BLaER1 treated with 17β-estradiol and CSF1 and Interleukin-3, amounts not matched to agents 10 nM and 100 nM (cell line): ENCODE results near the gene PZP.
"Not testable (repeated sequence)": the region's sequence is repeated elsewhere in the genome, so short reads cannot be mapped to it uniquely, and the experiment has no call there.

Experiments
- H3K27ac ChIP-seq, 11 experiments: shearing (Covaris generic); formaldehyde crosslinking; 2 replicates each; pipeline ENCODE4 v1.8.1; 2022
- H3K27me3 ChIP-seq, 11 experiments: shearing (Covaris generic); formaldehyde crosslinking; 2 replicates each; pipeline ENCODE4 v1.8.1; 2022
- H3K36me3 ChIP-seq, 11 experiments: shearing (Covaris generic); formaldehyde crosslinking; 2 replicates each; pipeline ENCODE4 v1.8.1; 2022
- H3K4me1 ChIP-seq, 10 experiments: shearing (Covaris generic); formaldehyde crosslinking; 2 replicates each; pipeline ENCODE4 v1.8.1; 2022
- H3K4me2 ChIP-seq, 11 experiments: shearing (Covaris generic); formaldehyde crosslinking; 2 replicates each; pipeline ENCODE4 v1.8.1; 2022
- H3K4me3 ChIP-seq, 10 experiments: shearing (Covaris generic); formaldehyde crosslinking; 2 replicates each; pipeline ENCODE4 v1.8.1; 2022
- H3K9ac ChIP-seq, 11 experiments: shearing (Covaris generic); formaldehyde crosslinking; 2 replicates each; pipeline ENCODE4 v1.8.1; 2022
- H3K9me3 ChIP-seq, 11 experiments: shearing (Covaris generic); formaldehyde crosslinking; replicated peaks in 1 of 11; 2 replicates each; pipeline ENCODE4 v1.8.1; 2022
- H4K20me1 ChIP-seq, 11 experiments: shearing (Covaris generic); formaldehyde crosslinking; 2 replicates each; pipeline ENCODE4 v1.8.1; 2022
- Cebpa-rat ChIP-seq, 11 experiments: shearing (Covaris generic); IDR thresholded peaks; 2 replicates each; pipeline ENCODE4 v1.8.1; 2022

The PZP gene

DNA sequence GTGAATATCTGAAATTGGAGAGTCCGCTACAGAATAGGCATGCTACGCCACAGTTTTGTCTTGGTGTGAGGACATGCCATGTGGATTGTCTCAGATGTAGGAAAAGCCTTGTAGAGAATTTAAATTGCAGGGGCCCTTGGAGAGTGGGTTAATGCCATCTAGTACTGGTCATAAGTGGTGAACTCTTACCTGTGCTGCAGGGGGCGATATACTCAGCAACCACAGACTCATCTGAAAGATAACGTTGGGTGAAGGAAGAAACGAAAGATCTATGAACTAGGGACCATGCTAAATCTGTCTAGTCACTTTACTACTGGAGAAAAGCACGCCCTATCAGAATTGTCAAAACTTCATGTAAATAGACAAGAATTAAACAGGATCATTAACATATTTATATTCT, 58.8 kb downstream of the PZP start:
- H3K4me3 ChIP-seq = no peak overlapping the region
- H3K4me1 ChIP-seq = peaks cover 0 to 17% (median 2%) of the 10 kb centered on the region in 10 experiments; a peak in 7 of 20 replicates
- no peak for TF ChIP-seq Cebpa-rat (IDR thresholded peaks at IDR 0.05)

DNA sequence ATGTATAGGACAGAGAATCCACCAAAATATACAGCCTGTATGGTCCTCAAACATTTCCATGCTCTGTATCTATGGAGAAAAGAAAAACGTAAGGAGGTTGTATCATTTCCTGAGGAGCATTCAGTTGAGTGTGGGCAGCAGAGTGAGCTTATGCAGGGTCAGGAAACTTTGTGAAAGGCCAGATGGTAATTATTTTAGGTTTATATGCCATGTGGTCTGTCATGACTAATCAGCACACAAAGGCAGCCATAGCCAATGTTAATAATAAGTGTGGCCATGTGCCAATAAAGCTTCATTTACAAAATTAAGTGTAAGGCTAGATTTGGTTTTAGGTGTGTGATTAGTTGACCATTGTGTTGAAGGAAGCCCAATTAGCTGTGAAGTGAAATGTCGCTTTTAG, 59.3 kb downstream of the PZP start:
- Histone ChIP-seq H3K4me3 (no peak overlapping the region), H3K4me1 (peaks cover 0 to 17% (median 2%) of the 10 kb centered on the region in 10 experiments; a peak in 7 of 20 replicates), H3K9me3 (peaks cover 10 to 21% (median 18%) of the 10 kb centered on the region in 11 experiments), H3K36me3 (no peaks in the 10 kb centered on the region), H3K27ac (no peak overlapping the region), H3K27me3 (no peaks in the 10 kb centered on the region), H4K20me1 (no peaks in the 10 kb centered on the region), H3K4me2 (no peak overlapping the region), H3K9ac (no peak overlapping the region)
- TF ChIP-seq Cebpa-rat (IDR thresholded peaks at IDR 0.05) = no peak

More for the DNA sequence above, 58.8 kb downstream of the PZP start:
- H3K4me2 ChIP-seq = no peak overlapping the region
- H3K9ac ChIP-seq = no peak overlapping the region
- no peaks in the 10 kb centered on the region for H4K20me1 ChIP-seq
- no peaks in the 10 kb centered on the region for H3K27me3 ChIP-seq
- peaks cover 6 to 17% (median 13%) of the 10 kb centered on the region in 11 experiments for H3K9me3 ChIP-seq
- H3K27ac ChIP-seq = no peak overlapping the region
- no peaks in the 10 kb centered on the region for H3K36me3 ChIP-seq

DNA sequence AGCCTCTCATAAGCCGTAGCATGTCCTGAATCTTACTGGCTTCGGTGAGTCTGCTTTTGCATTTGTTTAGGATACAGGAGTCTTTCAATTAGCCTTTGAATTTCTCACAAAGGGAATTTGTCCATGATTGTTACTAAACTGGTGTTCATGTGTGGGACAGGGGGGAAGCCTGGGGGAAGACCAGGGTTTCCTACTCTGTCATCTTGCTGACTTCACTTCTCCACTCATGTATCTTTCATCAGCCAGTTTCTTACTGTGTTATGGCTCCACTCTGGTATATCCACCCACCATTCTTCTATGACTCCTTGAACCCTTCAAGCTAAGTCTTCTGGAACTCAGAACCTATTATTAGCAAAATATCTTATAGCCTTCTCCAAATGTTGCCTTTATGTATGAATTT, 60.7 kb downstream of the PZP start:
- H3K4me3 ChIP-seq = no peak overlapping the region
- no peaks in the 10 kb centered on the region for H3K36me3 ChIP-seq
- no peaks in the 10 kb centered on the region for H3K27me3 ChIP-seq
- peaks cover 0 to 17% (median 2%) of the 10 kb centered on the region in 10 experiments; a peak in 7 of 20 replicates for H3K4me1 ChIP-seq
- H3K9me3 ChIP-seq = peaks cover 25 to 36% (median 32%) of the 10 kb centered on the region in 11 experiments
- TF ChIP-seq Cebpa-rat (IDR thresholded peaks at IDR 0.05) = no peak
- no peak overlapping the region for H3K27ac ChIP-seq
- no peaks in the 10 kb centered on the region for H4K20me1 ChIP-seq
- H3K9ac ChIP-seq = no peak overlapping the region
- peak overlapping the region in 1 of 11 experiments; percentile 38; a peak in 1 of 22 replicates for H3K4me2 ChIP-seq

DNA sequence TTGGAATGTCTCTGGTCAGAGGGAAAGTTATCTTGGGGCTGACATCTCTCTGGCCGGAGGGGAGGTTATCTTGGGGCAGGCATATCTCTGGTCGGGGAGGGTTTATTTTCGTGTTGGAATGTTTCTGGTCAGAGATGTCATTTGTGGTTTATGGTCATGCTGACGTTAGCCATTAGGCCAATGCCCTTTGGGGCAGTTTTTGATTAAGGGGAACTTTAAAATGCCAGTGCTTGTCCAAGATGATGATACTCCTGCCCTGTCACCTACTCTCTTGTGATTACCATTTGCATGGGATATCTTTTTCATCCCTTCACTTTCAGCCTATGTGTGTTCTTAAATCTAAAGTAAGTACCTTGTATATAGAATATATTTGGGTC, 63.5 kb downstream of the PZP start:
- H3K4me2 ChIP-seq = no peak overlapping the region
- H3K4me3 ChIP-seq = no peak overlapping the region
- H3K27me3 ChIP-seq = no peaks in the 10 kb centered on the region
- no peak for TF ChIP-seq Cebpa-rat (IDR thresholded peaks at IDR 0.05)
- H3K4me1 ChIP-seq = peaks cover 0 to 17% (median 2%) of the 10 kb centered on the region in 10 experiments; a peak in 7 of 20 replicates
- H3K36me3 ChIP-seq = no peaks in the 10 kb centered on the region; a peak in 1 of 22 replicates
- H4K20me1 ChIP-seq = no peaks in the 10 kb centered on the region
- H3K9ac ChIP-seq = no peak overlapping the region
- H3K27ac ChIP-seq = no peak overlapping the region
- H3K9me3 ChIP-seq = peaks cover 43 to 62% (median 54%) of the 10 kb centered on the region in 11 experiments

DNA sequence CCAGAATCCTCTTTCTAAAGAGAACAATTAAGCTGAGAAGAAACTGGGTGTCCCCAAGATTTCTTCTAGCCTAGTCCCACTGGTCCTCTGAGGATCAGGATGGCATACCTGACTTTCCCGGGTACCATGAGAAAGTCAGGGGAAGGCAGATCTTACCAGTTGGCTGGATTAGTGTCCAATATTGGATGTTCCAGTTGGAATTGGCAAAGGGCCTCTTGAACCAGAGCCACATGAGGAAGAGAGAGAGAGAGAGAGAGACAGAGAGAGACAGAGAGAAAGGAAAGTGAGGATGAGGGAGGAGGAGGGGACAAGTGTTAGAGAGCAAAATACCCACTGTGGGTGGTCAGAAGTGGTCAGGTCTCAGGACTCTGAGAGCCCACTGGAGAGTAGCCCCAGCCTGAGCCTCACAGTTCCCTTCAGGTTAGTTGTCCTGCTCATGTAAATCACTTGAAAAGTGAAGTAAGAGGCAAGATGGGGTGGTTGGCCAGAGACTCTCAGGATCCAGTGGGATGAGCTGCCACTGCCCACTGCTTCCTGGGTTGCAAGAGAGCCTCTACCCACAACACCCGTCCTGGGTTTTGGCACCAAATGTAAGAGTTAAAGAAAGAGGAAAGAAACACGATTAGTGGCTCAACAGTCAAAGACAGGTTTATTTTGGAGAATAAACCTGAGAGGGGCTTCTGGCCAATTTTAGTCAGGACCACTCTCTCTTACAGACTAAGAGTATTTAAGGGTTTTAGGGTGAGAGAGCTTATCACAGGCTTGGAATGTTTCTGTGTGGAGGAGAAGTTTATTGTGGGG, 64.1 kb downstream of the PZP start:
- no peaks in the 10 kb centered on the region for H3K27me3 ChIP-seq
- H3K4me3 ChIP-seq = no peak overlapping the region
- H3K27ac ChIP-seq = no peak overlapping the region
- H3K9me3 ChIP-seq = peaks cover 43 to 67% (median 56%) of the 10 kb centered on the region in 11 experiments
- H3K4me1 ChIP-seq = peaks cover 0 to 17% (median 2%) of the 10 kb centered on the region in 10 experiments; a peak in 7 of 20 replicates
- no peak overlapping the region for H3K9ac ChIP-seq
- no peak for TF ChIP-seq Cebpa-rat (IDR thresholded peaks at IDR 0.05)
- no peak overlapping the region for H3K4me2 ChIP-seq
- H3K36me3 ChIP-seq = no peaks in the 10 kb centered on the region; a peak in 1 of 22 replicates
- H4K20me1 ChIP-seq = no peaks in the 10 kb centered on the region

DNA sequence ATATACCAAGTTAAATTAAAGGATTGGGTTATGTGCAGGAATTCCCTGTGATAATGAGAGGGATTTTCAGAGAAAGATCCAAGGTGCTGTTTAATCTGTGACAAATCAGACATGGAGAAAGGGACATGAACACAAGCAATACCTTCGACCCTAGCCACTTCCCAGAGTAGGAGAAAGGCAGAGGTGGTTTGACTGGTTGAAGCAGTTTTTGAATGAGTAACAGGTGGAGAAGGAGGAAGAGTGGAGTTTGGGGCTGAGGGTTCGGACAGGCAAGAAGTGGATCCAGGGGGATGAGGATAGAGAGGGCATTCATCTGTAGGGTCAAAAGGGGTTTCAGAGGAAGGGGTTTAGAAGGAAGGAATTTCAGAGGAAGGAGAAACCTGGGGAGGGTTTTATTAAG, 65.1 kb downstream of the PZP start:
- H3K36me3 ChIP-seq = no peaks in the 10 kb centered on the region; a peak in 1 of 22 replicates
- H3K27ac ChIP-seq = no peak overlapping the region
- H3K9ac ChIP-seq = no peak overlapping the region
- H4K20me1 ChIP-seq = no peaks in the 10 kb centered on the region
- no peaks in the 10 kb centered on the region for H3K27me3 ChIP-seq
- H3K4me3 ChIP-seq = no peak overlapping the region
- peaks cover 43 to 69% (median 56%) of the 10 kb centered on the region in 11 experiments for H3K9me3 ChIP-seq
- no peak for TF ChIP-seq Cebpa-rat (IDR thresholded peaks at IDR 0.05)
- no peak overlapping the region for H3K4me2 ChIP-seq
- peaks cover 0 to 17% (median 2%) of the 10 kb centered on the region in 10 experiments; a peak in 7 of 20 replicates for H3K4me1 ChIP-seq

DNA sequence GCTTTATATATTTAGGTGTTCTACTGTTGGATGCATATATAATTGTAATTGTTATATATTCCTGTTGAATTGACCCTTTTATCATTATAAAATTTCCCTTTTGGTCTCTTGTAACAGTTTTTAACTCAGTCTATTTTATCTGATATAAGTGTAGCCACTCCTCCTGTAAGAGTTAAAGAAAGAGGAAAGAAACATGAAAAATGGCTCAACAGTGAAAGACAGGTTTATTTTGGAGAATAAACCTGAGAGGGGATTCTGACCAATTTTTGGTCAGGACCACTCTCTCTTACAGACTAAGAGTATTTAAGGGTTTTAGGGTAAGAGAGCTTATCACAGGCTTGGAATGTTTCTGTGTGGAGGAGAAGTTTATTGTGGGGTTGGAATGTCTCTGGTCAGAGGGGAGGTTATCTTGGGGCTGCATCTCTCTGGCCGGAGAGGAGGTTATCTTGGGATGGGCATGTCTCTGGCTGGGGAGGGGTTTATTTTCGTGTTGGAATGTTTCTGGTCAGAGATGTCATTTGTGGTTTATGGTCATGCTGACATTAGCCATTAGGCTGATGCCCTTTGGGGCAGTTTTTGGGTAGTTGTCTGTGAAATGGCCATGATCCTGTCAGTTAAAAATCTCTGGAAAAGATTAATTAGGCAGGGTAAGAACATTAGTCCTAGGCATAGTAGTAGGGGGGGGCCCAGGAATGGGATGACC, 68.5 kb downstream of the PZP start:
- H3K4me2 ChIP-seq, H3K36me3 ChIP-seq, H3K27me3 ChIP-seq, H3K27ac ChIP-seq, H3K9ac ChIP-seq, H3K4me3 ChIP-seq, H3K4me1 ChIP-seq, H4K20me1 ChIP-seq: not testable (repeated sequence)
- H3K9me3 ChIP-seq = peaks cover 41 to 67% (median 50%) of the 10 kb centered on the region in 11 experiments

DNA sequence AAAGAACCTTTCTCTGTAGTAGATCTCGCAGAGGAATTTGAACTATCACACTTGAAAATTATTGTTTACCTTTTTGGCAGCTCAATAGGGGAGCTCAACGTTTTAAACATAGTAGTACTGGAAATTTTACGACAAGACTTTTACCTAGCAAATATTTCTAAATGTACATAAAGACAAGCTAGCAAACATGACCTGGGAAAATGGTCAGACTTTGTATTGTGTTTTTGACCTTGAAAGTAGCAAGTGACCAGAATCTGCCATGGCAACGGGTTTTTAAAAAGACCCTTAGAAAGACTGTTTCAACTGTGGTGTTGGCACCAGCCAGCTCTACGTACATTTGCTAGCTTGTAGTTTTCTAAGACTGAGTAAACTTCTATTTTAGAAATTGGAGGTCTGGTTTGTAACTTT, 72.3 kb downstream of the PZP start:
- no peaks in the 10 kb centered on the region for H4K20me1 ChIP-seq
- peaks cover 9 to 34% (median 18%) of the 10 kb centered on the region in 11 experiments; a peak in 19 of 22 replicates for H3K9me3 ChIP-seq
- no peak for TF ChIP-seq Cebpa-rat (IDR thresholded peaks at IDR 0.05)

DNA sequence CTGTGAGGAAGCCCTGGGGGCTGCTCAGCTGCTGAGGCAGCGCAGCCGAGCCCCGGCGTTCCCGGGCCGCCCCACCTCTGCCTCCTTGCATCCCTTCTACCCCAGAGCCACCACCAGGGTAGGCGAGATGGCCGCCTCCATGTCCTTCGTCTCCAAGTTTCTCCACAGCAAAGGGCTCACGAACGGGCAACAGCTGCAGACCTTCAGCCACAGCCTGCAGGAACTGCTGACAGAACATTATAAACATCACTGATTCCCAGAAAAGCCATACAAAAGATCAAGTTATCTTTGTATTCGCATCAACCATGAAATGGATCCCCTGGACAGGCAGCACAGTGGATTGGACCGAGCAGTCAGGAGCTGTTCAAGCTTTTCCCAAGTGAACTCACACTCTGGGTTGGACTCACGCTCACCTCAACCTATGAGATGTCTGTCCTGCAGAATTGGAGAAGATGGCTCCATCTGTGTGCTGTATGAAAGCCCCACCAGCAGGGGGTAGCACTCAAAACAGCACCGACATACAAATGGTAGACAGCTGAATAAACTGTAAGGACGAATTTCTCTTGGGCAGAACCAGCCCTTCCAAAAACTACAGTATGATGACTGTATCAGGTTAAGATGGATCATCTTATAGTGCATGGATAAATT, 73.1 kb downstream of the PZP start:
- Histone ChIP-seq H4K20me1 (no peaks in the 10 kb centered on the region), H3K9ac (no peak overlapping the region), H3K36me3 (no peaks in the 10 kb centered on the region), H3K27me3 (no peaks in the 10 kb centered on the region), H3K4me3 (no peak overlapping the region), H3K27ac (no peak overlapping the region), H3K4me1 (no peaks in the 10 kb centered on the region), H3K9me3 (peaks cover 2 to 34% (median 13%) of the 10 kb centered on the region in 11 experiments; a peak in 18 of 22 replicates), H3K4me2 (no peak overlapping the region)
- TF ChIP-seq Cebpa-rat (IDR thresholded peaks at IDR 0.05) = no peak

More for the DNA sequence above, 72.3 kb downstream of the PZP start:
- Histone ChIP-seq H3K36me3 (no peaks in the 10 kb centered on the region), H3K4me3 (no peak overlapping the region), H3K4me2 (no peak overlapping the region), H3K9ac (no peak overlapping the region), H3K27ac (no peak overlapping the region), H3K4me1 (no peaks in the 10 kb centered on the region), H3K27me3 (no peaks in the 10 kb centered on the region)
